IPS-NIHi11 (cell line): ENCODE measurements around the gene SLFN12L.
"Not testable (repeated sequence)": the region's sequence is repeated elsewhere in the genome, so short reads cannot be mapped to it uniquely, and the experiment has no call there.

Source experiments
- DNase-seq: peaks from one replicate; pipeline ENCODE4 v3.0.0; 2012; ENCODE audit warnings: mixed read lengths, low spot score

Gene SLFN12L

DNA sequence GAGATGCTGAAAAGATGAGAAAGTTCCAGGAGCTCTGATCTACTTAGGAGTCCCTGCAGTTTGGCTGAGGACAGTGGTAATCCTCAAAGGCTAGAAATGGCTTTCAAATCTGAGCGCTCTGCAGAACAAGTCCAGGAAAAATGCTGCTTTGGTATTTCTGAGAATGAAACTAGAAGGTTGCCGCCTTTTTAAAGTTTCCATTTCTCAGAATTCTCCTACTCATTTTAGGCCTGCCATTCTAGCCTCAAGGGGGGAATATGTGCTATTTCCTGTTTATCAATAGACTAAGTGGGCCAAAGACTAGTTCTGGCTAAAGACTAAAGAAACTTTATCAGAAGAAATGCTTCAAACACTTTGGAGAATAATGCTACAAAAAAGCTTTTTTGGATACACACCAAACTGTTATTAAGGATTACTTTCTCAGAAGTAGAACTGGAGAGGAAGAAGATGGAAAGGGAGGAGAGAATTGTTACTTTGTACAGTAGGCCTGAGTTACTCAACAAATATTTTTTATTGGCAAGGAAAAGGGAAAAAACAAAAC, at the start of gene SLFN12L:
SLFN12L (minus strand) TSS at position 78 of the 541 bp plus-strand sequence. CDS start 15,314 bp downstream, outside the sequence.
- no peak for DNase-seq

DNA sequence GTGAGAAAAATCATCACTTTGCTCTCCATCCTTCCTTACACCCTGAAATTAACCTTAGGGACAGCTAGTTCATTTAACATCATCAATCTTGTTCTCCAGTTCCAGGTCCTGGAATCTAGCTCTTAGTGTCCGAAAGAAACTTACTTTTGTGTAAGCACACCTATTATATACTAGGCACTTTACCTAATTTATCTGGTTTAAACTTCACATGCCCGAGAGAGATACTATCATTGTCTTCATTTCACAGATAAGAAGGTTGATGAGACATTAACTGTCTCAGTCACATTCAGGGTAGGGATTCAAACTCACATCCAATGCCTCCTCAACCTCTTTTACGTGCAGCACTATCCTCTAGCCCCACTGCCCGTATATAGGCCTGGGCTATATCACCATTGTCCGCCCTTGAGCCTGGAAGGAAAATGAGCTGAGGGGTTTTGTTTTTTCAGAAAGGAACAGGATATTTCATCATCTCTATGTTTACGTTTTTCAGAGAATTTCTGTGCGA, 49.1 kb upstream of the SLFN12L start:
- no peak for DNase-seq

DNA sequence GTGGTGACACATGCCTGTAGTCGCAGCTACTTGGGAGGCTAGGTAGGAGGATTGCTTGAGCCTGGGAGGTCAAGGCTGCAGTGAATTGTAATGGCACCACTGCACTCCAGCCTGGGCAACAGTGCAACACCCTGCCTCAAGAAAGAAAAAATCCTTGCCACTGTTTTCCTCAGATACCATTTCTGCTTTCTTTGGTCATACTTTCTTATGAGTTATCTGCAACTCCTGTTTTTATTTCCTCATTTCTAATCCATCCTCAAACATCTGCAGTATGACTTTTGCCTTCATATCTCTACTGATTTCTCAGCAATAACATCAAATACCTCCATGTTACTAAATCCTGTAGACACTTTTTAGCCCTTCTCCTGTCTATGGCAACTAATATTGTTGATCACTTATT, 46.6 kb upstream of the SLFN12L start:
- no peak for DNase-seq

DNA sequence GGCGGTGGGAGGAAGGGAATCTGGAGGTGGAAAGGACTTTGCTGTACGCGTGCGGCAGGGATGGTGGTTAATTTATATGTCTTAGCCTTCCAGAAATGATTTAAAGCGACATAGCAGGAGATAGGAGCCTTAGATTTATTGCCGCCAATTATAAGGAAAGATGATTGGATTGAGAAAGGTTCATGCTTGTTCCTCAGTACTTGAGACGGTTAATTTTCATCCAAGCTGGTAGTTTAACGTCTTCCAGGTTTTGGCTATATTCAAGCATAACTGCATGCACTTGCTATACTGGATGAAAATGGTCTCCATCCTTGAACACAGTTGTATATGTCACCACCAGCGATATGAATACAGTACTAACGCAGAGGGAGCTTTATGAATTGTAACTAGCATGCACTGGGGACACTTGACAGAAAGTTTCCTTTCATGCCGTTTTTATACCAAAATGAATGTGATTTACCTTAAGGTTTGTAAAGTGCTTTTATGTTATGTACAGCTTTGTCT, 41.5 kb upstream of the SLFN12L start:
- DNase-seq: no peak

DNA sequence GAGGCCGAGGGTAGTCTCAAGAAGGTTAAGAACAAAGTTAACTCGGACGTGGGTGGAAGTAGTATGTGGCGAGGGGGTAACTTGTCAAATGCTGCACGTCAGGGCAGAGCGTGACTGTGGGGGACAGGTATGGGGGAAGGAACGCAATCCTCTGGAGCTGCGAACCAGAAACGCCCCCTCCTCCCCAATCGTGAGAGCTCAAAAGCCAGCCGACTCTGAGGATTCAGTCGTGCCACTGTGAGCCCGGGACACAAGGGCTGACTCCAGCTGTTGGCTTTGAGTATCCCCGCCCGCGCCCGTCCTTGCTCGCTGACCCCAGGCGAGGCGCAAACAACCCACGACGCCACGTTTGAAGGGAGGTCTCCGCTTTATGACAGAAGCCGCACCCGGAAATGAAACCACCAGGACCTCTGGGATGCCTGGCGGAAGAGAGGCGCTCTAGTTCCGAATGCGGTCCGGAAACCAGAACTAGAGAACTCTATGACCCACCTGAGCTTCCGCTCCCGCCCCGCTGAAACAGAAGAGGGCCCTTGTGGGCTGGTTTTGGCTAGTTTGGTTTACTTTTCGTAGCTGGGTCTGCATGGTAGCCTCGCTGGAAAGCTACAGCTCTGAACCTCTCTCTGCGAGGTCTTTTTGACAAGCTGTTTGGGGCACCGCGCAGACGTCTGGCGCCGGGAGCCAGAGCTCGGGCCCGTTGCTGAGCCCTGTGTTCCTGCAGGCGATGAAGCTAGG, 40.9 kb upstream of the SLFN12L start, which contains the start of gene PEX12:
PEX12 (minus strand) TSS at position 375 of the 732 bp plus-strand sequence. CDS start 550 bp downstream, outside the sequence.
- peak; percentile 81 for DNase-seq

DNA sequence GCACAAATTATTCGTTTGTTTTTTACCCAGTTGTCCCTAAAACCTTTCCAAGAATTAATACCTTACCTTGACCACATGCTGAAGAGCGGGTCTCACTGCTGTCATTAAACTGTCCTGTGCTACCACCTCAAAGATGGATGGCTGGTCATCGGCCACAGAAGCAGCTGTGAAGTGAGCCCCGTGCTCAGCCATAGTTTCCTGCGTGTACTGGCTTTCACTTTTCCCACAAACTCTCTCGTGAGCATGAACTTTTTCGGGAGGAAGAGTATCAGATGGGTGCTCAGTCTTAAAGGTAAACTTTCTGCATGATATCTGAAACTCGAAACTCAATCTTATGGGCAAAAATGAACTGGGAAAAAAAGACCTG, 40.3 kb upstream of the SLFN12L start:
- no peak for DNase-seq

DNA sequence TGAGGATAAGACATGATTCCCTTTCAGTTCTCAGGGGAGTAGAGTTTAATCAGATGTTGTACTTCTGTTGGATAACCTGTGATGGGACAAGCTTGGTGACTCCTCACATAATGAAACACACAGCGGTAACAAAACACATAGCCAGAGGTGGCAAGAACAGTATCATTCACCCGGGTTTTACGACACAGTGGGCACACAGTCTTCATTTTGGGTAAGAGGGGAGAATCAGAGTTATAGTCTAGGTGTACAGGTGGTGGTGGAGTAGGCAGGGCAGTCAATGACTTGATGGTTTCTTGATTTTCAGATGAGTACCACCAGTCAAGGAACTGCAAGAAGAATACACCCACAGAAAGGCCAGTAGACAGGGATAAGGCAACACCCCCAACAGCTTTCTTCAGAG, 38.3 kb upstream of the SLFN12L start:
- no peak for DNase-seq

DNA sequence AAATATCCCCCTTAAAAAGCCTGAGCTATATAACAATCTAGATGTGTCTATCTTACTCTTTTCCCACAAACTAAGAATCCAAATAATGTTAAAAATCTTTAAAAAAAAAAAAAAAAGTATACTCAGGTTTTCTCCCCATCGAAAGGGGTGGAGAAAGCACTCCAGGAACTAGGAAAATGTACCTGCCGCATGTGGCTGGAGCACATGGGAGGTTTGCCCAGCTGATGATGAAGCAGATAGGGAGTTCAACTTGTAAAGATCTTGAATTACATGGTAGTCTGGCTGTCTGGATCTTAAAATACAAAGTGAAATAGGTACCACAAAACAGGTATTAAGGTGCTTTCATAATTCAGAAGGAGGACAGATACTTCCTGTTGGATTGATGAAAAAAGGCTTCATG, 31.9 kb upstream of the SLFN12L start:
- no peak for DNase-seq

DNA sequence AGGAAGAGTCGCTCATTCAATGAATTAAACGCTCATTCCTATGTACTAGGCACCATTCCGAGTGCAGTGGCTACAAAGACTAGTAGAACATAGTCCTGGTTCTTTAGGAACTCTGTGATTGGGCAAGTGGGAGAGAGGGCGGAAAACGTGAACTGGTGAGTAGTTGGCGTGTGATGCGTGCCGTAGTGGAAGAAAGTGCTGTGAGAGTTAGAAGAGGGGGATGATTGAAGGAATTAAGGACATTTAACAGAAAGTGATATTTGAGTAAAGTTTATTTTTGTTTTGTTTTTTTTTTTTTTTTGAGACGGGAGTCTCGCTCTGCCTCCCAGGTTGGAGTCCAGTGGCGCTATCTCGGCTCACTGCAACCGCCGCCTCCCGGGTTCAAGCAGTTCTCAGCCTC, 31.1 kb upstream of the SLFN12L start:
- DNase-seq: no peak

DNA sequence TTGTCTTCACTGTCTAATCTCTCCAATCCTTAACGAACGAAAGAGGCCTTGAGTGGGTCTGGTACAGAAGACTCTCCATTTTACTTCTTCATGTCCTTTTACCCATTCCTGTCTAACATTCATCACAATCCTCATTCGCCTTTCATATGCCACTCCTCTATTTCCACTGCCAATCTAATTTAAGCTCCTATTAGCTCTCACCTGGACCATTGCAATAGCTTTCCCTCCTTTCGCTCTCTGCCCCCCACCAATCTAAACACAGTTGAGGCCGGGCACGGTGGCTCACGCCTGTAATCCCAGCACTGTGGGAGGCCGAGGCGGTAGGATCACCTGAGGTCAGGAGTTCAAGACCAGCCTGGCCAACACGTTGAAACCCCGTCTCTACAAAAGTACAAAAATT, 29.5 kb upstream of the SLFN12L start:
- DNase-seq: no peak

DNA sequence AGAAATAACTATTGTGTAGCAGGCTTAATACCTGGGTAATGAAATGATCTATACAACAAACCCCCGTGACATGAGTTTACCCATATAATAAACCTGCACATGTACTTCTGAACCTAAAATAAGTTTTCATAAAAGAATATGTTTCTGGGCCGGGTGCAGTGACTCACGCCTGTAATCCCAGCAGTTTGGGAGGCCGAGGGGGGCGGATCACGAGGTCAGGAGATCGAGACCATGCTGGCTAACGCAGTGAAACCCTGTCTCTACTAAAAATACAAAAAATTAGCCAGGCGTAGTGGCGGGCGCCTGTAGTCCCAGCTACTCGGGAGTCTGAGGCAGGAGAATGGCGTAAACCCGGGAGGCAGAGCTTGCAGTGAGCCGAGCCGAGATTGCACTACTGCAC, 25.7 kb upstream of the SLFN12L start:
- DNase-seq: not testable (repeated sequence)

DNA sequence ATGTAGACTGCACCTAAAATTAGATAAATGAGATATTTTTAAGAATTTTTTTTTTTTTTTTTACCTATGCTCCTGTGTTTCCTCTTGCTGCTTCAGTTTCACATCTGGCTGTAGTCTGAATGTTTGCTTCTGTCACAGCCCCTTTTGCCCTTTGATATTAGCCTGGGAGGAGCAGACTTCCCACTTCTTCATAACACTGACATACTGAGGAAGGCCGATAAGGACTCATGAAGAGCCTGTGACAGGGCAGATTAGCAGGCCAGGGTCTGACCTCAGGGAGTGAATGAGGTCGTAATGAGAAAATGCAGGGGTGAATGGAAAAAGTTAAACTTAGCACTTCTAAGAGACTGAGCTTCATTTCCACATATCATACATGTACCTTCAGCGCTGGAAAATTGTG, 23.2 kb upstream of the SLFN12L start, which contains the start of gene SLFN14:
SLFN14 (minus strand) TSS at position 117 of the 400 bp plus-strand sequence. CDS start 2,757 bp downstream, outside the sequence.
- no peak for DNase-seq

DNA sequence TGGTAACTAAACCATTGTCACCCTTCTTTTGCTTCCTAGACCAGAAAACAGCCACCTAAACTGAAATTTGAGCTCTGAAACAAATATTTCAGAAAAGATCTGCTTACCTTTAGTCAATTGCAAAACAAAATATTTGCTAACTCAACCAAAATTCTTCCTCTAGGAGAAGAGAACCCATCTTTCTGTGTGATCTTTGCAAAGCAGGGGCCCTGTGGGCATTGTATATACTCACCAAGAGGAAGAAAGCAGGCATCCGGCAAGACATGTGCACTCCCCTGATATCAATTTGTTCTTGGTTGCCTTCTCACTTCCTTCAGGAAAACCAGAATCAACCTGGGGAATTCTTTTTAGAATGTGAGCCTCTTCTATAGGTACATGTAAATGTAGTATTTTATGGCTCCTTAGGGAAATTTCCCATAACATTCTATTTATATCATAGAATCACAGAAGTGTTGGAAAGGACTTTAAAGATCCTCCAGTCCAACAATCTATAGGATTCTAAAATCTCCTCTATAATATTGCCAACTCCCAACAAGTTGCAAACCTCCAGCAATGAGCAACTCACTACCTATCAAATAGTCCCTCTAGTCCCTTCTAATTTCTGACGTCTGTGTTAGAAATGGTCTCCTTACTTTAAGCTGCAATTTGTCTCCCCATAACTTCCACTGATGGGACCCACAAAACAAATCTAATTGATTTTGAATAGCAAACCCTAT, 22.2 kb upstream of the SLFN12L start:
- no peak for DNase-seq

DNA sequence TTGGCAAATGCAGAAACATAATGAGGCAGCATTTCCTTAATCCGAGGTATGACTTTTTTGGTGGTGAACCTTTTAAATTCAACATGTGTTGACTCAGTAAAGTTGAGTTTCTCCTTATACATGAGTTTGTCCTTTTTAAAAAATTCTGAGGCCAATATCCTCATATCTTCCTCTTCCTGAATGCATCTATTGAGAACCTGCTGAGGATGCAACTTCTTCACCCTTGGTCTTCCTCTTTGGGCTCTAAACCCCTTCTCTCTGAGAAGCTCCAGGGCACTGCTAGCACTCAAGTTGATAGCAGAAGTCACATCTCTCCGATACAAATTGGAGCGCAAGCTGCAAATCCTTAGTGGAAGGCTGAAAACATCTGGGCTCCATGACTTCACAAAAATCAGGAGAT, 19.9 kb upstream of the SLFN12L start:
- DNase-seq: no peak

DNA sequence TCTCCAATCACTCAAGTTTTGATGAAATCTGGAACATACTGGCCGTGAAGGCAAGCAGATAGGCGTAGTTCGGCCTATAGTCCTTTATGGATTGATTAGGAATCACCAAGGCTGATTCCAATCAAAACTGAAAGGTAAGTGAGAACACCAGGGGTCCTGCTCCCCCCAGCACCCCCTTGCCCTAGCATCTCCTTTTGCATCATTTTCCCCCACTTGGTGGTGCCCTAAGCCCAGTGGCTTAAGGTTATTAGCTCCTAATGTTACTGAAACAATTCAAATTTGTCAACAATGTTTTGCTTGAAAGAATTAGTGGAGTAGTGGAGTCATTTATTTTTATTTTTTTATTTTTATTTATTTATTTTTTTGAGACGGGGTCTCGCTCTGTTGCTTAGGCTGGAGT, 18.2 kb upstream of the SLFN12L start:
- DNase-seq: peak; percentile 25

DNA sequence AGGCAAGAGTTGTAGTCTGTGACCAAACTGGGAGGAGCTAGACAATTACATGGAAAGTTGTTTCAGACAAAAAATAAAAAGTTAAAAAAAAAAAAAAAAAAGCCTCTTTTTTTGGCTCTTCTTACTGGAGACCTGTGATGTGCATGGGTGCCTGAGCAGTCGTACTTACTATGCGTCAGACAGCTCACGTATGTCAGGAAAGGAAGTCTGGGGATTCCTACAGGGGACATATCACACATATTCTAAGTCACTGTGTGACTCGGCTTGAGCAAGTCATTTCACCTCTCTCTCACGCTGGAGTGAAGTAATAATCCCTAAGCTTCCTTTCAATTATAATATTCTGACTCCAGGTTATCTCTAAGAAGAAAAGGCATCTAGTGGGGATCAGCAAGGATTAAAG, 17.2 kb upstream of the SLFN12L start:
- DNase-seq: no peak

DNA sequence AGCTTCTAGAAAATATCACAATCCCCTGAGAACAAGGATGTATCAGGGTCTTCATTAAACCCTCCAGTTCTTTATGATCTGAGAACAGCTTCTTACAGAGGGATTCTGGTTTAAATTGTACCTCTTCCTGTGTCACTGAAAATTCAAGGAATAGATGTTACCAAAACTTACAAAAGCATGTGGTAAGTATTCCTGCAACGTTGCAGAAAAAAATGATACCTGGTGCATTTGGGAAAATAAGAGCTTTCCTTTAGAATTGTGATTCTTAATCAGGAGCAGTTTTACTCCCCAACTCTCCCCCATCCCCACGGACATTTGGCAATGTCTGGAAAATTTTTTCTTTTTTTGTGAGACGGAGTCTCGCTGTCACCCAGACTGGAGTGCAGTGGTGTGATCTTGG, 15.8 kb upstream of the SLFN12L start:
- DNase-seq: no peak

DNA sequence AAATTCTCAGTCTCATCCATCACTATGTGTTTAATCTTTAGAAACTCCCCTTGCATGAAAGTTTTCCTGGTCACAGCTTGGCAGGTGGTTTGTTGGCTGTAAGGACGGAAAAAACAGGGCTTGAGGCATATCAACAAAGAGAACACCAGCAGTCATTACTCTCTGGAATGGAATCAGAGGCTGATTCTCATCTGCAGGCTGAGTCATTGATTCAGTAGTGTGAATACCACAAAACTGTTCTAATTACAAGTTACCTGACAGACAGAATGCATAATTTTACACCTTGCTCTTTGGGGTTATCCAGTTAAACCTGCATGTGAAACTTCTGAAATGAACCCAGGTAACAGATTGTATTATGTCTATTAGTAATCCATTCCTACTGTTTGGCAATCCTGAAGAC, 11.5 kb upstream of the SLFN12L start:
- DNase-seq: no peak

DNA sequence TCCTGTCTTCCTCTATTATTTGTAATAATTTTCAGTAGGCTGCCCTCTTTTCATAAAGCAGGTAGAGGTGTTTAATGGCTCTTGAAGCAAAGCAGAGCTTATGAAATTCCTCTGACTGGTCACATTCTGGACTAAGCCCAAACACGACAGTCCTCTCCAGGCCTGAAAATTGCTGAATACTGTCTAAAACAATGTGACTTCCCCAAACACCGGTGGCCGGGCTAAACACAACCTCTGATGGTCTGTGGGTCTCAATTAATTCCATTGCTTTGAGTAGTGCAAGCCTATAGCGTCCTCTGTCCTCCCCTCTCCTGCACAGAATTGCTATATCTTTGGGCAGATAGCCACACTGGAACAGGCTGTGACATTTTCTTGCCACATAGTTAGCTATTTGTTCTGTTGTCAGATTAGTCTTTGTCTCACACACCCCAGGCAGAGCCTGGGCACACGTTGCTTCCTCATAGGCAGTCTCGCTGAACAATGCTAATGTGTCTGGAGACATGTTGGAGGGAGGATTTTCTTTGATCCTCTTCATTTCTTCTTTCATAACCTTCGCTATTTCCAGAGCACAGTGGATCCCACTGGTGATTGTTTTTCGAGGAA, 10.8 kb upstream of the SLFN12L start:
- DNase-seq: no peak

DNA sequence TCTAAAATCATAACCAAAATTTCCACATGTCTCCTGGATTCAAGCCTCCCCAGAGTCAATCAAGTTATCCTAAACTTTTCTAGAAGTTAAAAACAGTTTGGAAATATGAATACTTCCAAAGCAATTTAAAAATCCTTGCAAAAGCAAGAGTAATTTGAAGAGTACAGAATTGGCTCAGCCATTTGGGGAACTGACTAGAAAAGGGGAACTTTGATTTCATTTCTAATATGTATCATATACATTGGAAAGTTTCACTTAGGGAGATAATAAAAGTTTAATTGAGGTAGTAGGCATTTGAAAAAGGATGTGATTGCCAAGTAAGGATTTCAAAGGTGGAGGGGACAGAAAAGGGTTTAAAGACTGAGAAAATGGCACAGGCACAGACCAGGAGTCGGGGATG, 9.0 kb upstream of the SLFN12L start:
- no peak for DNase-seq

DNA sequence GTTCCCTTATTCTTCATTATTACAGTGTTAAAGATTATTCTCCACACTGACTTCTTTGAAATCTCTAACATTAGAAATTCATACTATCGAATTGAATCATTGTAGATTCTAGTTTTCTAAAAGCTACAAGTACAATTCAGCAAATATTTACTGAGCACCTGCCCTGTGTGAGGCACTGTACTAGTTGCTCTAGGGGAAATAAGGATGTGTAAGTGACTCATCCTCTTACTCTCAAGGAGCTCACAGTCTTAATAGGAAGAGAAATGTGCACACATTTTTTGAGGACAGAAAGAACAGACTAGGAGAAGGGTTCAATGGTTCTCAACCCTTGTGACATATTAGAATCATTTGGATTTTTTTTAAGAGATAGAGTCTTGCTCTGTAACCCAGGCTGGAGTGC, 7.7 kb upstream of the SLFN12L start:
- DNase-seq: no peak

DNA sequence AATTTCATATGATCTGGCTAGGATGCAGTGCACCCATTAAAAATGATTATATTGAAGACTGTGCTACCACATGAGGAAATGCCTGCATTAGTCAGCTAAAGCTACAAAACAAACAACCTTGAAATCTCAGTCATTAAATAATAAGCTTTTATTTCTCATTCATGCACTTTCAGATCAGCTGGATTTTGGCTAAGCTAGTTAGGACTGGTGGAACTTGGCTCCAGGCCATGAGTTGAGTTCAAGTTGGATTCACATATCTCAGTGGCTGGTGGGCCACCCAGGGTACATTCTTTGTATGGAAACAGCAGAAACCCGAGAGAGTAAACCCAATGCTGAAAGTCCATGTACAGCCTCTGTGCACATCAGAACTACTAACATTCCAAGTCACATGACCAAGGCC, 6.4 kb upstream of the SLFN12L start:
- DNase-seq: no peak
